Effector memory CD8-positive, alpha-beta T cell (primary cell): ENCODE results near the gene SDR42E1.
A peak's percentile ranks its signal among the peaks of the same experiment; 100 is the strongest.
"Not testable (repeated sequence)": the region's sequence is repeated elsewhere in the genome, so short reads cannot be mapped to it uniquely, and the experiment has no call there.

Experiments used
- ATAC-seq: fragments of 150-1000 bp; cut with Tn5 transposase; replicated peaks from 2 replicates; pipeline ENCODE4 v1.10.0; 2021; ENCODE audit warnings: mild to moderate bottlenecking, moderate library complexity
- DNase-seq, 3 experiments: peaks; one replicate each; pipeline ENCODE4 v3.0.0; 2021
- H3K27ac Mint-ChIP-seq, 2 donors: one replicate each; pipeline ENCODE4 v1.8.0; 2022; ENCODE audit warnings: mild to moderate bottlenecking in 2 of 2, mixed read lengths in 2 of 2, moderate library complexity in 2 of 2
- H3K27me3 Mint-ChIP-seq, 2 donors: one replicate each; pipeline ENCODE4 v1.8.0; 2022; ENCODE audit warnings: mixed read lengths in 2 of 2
- H3K36me3 Mint-ChIP-seq: one replicate; pipeline ENCODE4 v1.8.0; 2022; ENCODE audit warnings: mild to moderate bottlenecking, moderate library complexity, mixed read lengths; ENCODE audit not compliant: insufficient read depth
- H3K4me1 Mint-ChIP-seq, 2 donors: one replicate each; pipeline ENCODE4 v1.8.0; 2022; ENCODE audit warnings: low read depth in 2 of 2, mixed read lengths in 2 of 2
- H3K4me3 Mint-ChIP-seq, 2 donors: one replicate each; pipeline ENCODE4 v1.8.0; 2022; ENCODE audit warnings: mild to moderate bottlenecking in 2 of 2, mixed read lengths in 2 of 2, moderate library complexity in 2 of 2
- H3K9me3 Mint-ChIP-seq, 2 donors: one replicate each; pipeline ENCODE4 v1.8.0; 2022; ENCODE audit warnings: mixed read lengths in 2 of 2

Gene SDR42E1

DNA sequence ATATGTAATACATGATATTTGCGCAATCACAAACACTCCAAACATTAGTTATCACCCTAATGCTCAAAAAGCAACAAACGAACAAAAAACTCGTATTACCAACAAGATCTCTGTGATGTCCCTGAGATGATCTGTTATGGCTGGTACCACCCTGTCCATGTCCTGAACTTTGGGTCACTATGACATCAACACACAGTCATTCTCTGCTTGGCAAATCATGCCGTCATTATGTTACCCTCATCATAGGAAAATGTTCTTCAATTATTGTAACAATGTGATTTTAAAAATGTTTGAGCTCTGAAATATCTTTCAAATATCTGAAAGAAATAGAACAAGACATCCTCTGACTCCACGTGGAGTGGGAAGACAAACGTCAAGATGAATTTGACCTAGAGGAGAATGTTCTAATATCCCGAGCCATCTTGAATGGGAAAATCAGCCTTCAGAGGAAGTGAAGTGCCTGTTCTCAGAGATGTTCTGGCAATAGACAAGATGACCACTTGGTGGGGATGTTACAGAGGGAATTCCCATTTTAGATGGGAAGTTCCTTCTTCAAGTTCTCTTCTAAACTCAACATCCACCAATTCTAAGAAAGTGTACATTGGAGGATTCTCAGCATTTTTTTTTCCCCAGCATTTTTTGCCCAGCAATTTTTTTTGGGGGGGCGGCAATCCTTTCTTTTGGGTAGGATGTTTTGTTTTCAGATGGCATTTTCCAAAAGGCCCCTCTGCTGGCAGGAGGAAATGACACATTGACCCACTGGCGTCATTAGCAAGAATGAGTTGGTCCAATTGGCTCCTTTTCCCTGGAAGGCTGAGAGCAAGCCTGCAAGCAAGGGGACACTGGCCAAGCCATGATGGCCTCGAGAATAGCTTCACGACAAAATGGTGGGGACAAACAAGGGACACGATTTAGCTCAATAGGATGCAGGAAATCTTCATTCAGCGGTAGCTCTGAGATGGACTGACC, 20.1 kb upstream of the SDR42E1 start:
- no peak overlapping the region for H3K27ac Mint-ChIP-seq
- H3K27me3 Mint-ChIP-seq: peaks cover 25 to 30% of the 10 kb centered on the region in 2 donors
- ATAC-seq: no peak
- no peaks in the 10 kb centered on the region for H3K9me3 Mint-ChIP-seq
- no peaks in the 10 kb centered on the region for H3K4me1 Mint-ChIP-seq
- DNase-seq: no peak
- H3K4me3 Mint-ChIP-seq: no peak overlapping the region
- H3K36me3 Mint-ChIP-seq: peaks cover 3% of the 10 kb centered on the region

GRCh38 chr16:82027629-82028064, 16.4 kb upstream of the SDR42E1 start:
- no peak overlapping the region for H3K4me3 Mint-ChIP-seq
- DNase-seq: no peak
- no peaks in the 10 kb centered on the region for H3K36me3 Mint-ChIP-seq
- H3K27me3 Mint-ChIP-seq: peaks cover 24 to 37% of the 10 kb centered on the region in 2 donors
- ATAC-seq: no peak
- H3K9me3 Mint-ChIP-seq: no peaks in the 10 kb centered on the region
- H3K4me1 Mint-ChIP-seq: no peaks in the 10 kb centered on the region
- no peak overlapping the region for H3K27ac Mint-ChIP-seq

- H3K27me3 Mint-ChIP-seq: peaks cover 24 to 44% of the 10 kb centered on the region in 2 donors
- no peak overlapping the region for H3K4me3 Mint-ChIP-seq
- no peak overlapping the region for H3K27ac Mint-ChIP-seq
- no peaks in the 10 kb centered on the region for H3K36me3 Mint-ChIP-seq
- ATAC-seq (no peak), DNase-seq (no peak)
- no peaks in the 10 kb centered on the region for H3K9me3 Mint-ChIP-seq
- H3K4me1 Mint-ChIP-seq: no peaks in the 10 kb centered on the region
Observed at GRCh38 chr16:82024883-82025282, 13.6 kb upstream of the SDR42E1 start.

GRCh38 chr16:82024316-82024715, 13.0 kb upstream of the SDR42E1 start:
- DNase-seq (no peak), ATAC-seq (no peak)
- no peak overlapping the region for H3K4me3 Mint-ChIP-seq
- H3K9me3 Mint-ChIP-seq: no peaks in the 10 kb centered on the region
- no peak overlapping the region for H3K27ac Mint-ChIP-seq
- peaks cover 30 to 49% of the 10 kb centered on the region in 2 donors for H3K27me3 Mint-ChIP-seq
- no peaks in the 10 kb centered on the region for H3K36me3 Mint-ChIP-seq
- H3K4me1 Mint-ChIP-seq: no peaks in the 10 kb centered on the region

GRCh38 chr16:82023206-82023605, 11.9 kb upstream of the SDR42E1 start:
- Mint-ChIP-seq H3K27ac (no peak overlapping the region), H3K9me3 (no peaks in the 10 kb centered on the region), H3K4me3 (no peak overlapping the region), H3K4me1 (no peaks in the 10 kb centered on the region), H3K27me3 (peaks cover 39 to 60% of the 10 kb centered on the region in 2 donors), H3K36me3 (no peaks in the 10 kb centered on the region)
- DNase-seq (no peak), ATAC-seq (no peak)

GRCh38 chr16:82020051-82020450, 8.8 kb upstream of the SDR42E1 start:
- H3K4me1 Mint-ChIP-seq: no peaks in the 10 kb centered on the region
- H3K27me3 Mint-ChIP-seq: peaks cover 62 to 76% of the 10 kb centered on the region in 2 donors
- ATAC-seq: no peak
- no peaks in the 10 kb centered on the region for H3K36me3 Mint-ChIP-seq
- no peak overlapping the region for H3K4me3 Mint-ChIP-seq
- no peaks in the 10 kb centered on the region for H3K9me3 Mint-ChIP-seq
- no peak for DNase-seq
- no peak overlapping the region for H3K27ac Mint-ChIP-seq

GRCh38 chr16:82019535-82019934, 8.3 kb upstream of the SDR42E1 start:
- no peak for ATAC-seq
- H3K9me3 Mint-ChIP-seq: no peaks in the 10 kb centered on the region
- H3K4me1 Mint-ChIP-seq: no peaks in the 10 kb centered on the region
- no peak for DNase-seq
- H3K4me3 Mint-ChIP-seq: no peak overlapping the region
- no peaks in the 10 kb centered on the region for H3K36me3 Mint-ChIP-seq
- peaks cover 63 to 71% of the 10 kb centered on the region in 2 donors for H3K27me3 Mint-ChIP-seq
- H3K27ac Mint-ChIP-seq: no peak overlapping the region

DNA sequence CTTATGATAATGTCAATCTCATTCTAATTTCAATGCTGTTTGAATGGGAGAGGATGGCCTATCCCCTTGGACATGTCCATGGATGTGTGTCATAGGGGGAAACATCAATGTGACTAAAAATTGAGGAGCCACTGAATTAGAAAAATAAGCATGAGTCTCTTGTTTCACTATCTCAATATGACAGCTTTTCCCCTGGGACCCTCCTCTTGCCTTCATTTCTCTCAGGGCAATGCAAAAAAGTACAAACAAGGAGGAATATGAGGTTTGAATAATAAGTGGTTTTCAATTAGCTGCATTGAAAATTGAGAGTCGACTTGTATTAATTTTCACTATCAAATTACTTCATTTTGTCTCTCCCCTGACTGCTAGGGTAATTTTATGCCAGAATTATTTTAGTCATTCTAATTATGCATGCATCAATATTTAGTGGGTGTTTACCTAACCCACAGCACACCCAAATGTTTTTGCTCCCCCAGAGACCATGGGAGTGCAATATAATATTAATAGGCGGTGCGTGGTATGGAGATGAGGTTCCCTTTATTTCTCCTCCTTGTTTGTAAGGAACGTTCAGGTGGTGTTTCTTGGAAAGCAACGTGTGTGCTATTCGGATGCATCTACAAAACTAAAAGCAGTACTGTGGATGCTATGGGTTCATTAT, 6.8 kb upstream of the SDR42E1 start:
- Mint-ChIP-seq H3K27me3 (peaks cover 50 to 64% of the 10 kb centered on the region in 2 donors), H3K9me3 (no peaks in the 10 kb centered on the region), H3K4me3 (no peak overlapping the region), H3K36me3 (no peaks in the 10 kb centered on the region), H3K4me1 (no peaks in the 10 kb centered on the region), H3K27ac (no peak overlapping the region)
- no peak for ATAC-seq
- no peak for DNase-seq

- Mint-ChIP-seq H3K27me3 (peaks cover 56 to 73% of the 10 kb centered on the region in 2 donors), H3K4me3 (no peak overlapping the region), H3K27ac (no peak overlapping the region), H3K4me1 (peaks cover 0 to 3% of the 10 kb centered on the region in 2 donors), H3K9me3 (no peaks in the 10 kb centered on the region), H3K36me3 (no peaks in the 10 kb centered on the region)
- no peak for DNase-seq
- ATAC-seq: no peak
Observed at GRCh38 chr16:82016964-82017363, 5.7 kb upstream of the SDR42E1 start.

DNA sequence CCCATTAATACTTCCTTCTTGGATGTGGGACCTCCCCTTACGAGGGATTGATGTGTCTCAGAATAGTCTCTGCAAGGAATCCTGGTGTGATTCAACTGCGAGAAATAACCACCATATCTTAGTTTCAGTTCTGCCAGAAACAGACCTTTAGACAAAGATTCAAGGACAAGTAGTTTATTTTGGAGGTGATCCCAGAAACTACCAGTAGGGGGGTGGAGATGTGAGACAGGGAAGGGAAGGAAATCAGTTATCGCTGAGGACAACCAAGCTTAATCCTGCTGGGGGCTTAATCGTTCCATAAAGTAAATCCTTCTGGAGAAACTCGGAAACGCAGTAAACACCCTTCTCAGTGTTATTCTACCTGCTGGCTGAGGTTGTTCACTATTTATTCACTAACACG, 5.0 kb upstream of the SDR42E1 start:
- Mint-ChIP-seq H3K4me3 (no peak overlapping the region), H3K4me1 (peaks cover 4 to 8% of the 10 kb centered on the region in 2 donors), H3K9me3 (peaks cover 0 to 1% of the 10 kb centered on the region in 2 donors), H3K27me3 (peaks cover 61 to 73% of the 10 kb centered on the region in 2 donors), H3K36me3 (no peaks in the 10 kb centered on the region), H3K27ac (no peak overlapping the region)
- ATAC-seq: no peak
- no peak for DNase-seq

GRCh38 chr16:82013139-82013538, 1.9 kb upstream of the SDR42E1 start:
- Mint-ChIP-seq H3K27me3 (peaks cover 43 to 46% of the 10 kb centered on the region in 2 donors), H3K4me1 (peaks cover 10 to 15% of the 10 kb centered on the region in 2 donors), H3K27ac (no peak overlapping the region), H3K9me3 (peaks cover 0 to 4% of the 10 kb centered on the region in 2 donors), H3K4me3 (no peak overlapping the region), H3K36me3 (no peaks in the 10 kb centered on the region)
- DNase-seq (no peak), ATAC-seq (no peak)

DNA sequence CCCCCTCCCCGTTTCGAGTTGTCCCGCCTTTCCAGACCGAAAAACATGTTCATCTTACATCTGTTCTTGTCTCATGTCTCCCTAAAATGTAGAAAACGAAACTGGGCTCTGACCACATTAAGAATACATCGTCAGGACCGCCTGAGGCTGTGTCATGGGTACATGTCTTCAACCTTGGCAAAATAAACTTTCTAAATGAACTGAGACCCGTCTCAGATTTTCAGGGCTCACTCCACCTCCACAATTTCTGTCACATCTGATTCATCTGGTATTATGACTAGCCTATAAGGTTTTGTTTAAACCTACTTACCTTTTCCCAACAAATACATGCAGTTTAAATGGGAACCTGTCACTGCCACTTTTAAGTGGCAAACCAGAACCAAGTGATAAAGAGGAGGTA, 621 bp downstream of the SDR42E1 start:
- Mint-ChIP-seq H3K27ac (peak overlapping the region; percentile 28 to 86), H3K9me3 (peaks cover 0 to 4% of the 10 kb centered on the region in 2 donors), H3K4me1 (peaks cover 10 to 15% of the 10 kb centered on the region in 2 donors), H3K27me3 (peaks cover 28 to 30% of the 10 kb centered on the region in 2 donors), H3K36me3 (no peaks in the 10 kb centered on the region), H3K4me3 (peak overlapping the region; percentile 76 to 77)
- DNase-seq (no peak), ATAC-seq (no peak)

DNA sequence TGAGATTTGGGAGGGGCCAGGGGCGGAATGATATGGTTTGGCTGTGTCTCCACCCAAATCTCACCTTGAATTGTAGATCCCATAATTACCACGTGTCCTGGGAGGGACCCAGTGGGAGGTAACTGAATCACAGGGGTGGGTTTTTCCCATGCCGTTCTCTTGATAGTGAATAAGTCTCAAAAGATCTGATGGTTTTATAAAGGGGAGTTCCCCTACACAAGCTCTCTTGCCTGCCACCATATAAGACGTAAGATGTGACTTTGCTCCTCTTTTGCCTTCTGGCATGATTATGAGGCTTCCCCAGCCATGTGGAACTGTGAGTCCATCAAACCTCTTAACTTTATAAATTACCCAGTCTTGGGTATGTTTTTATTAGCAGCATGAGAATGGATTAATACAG, 1.5 kb downstream of the SDR42E1 start:
- not testable (repeated sequence) for H3K27ac Mint-ChIP-seq, H3K9me3 Mint-ChIP-seq, H3K4me3 Mint-ChIP-seq, DNase-seq, H3K36me3 Mint-ChIP-seq, ATAC-seq
- Mint-ChIP-seq H3K4me1 (peaks cover 10 to 15% of the 10 kb centered on the region in 2 donors), H3K27me3 (peaks cover 21 to 22% of the 10 kb centered on the region in 2 donors)
